GM12864 (cell line): ENCODE measurements around the gene ACTL7B.

Source experiments
- DNase-seq: peaks from one replicate; pipeline ENCODE4 v3.0.0-alpha.2; 2011; ENCODE audit warnings: low read depth
- H3K4me3 ChIP-seq: 2 replicates; pipeline ENCODE4 v1.5.1; 2011; ENCODE audit warnings: mild to moderate bottlenecking, low read depth, low read length, control low read depth
- CTCF ChIP-seq: IDR thresholded peaks from 2 replicates; pipeline ENCODE4 v1.5.1; 2011; ENCODE audit warnings: low read depth, mild to moderate bottlenecking, moderate library complexity, low read length, control low read depth, inconsistent platforms; ENCODE audit errors: missing control alignments

Gene ACTL7B

GRCh38 chr9:108867829-108868228, 12.0 kb upstream of the ACTL7B start:
- no peak overlapping the region for H3K4me3 ChIP-seq
- TF ChIP-seq CTCF: no peak

GRCh38 chr9:108867116-108867515, 11.3 kb upstream of the ACTL7B start:
- no peak for DNase-seq
- no peak for TF ChIP-seq CTCF
- no peak overlapping the region for H3K4me3 ChIP-seq

More at GRCh38 chr9:108867829-108868228, 12.0 kb upstream of the ACTL7B start:
- no peak for DNase-seq

- H3K4me3 ChIP-seq: no peak overlapping the region
- DNase-seq: no peak
- no peak for TF ChIP-seq CTCF
Measured at GRCh38 chr9:108866001-108866420, 10.2 kb upstream of the ACTL7B start.

GRCh38 chr9:108865037-108865436, 9.3 kb upstream of the ACTL7B start:
- TF ChIP-seq CTCF: no peak
- no peak for DNase-seq
- H3K4me3 ChIP-seq: no peak overlapping the region

GRCh38 chr9:108864446-108864845, 8.7 kb upstream of the ACTL7B start:
- no peak for DNase-seq
- peak; percentile 15 for TF ChIP-seq CTCF
- no peak overlapping the region for H3K4me3 ChIP-seq

- DNase-seq: no peak
- H3K4me3 ChIP-seq: no peak overlapping the region
- TF ChIP-seq CTCF: no peak
Measured at GRCh38 chr9:108863891-108864290, 8.1 kb upstream of the ACTL7B start.

- no peak for TF ChIP-seq CTCF
- no peak for DNase-seq
- H3K4me3 ChIP-seq: no peak within 1 kb of the TSS
Measured at GRCh38 chr9:108861997-108862396, 6.2 kb upstream of the ACTL7B start, which contains the start of gene ACTL7A. Gene ACTL7A (plus strand): TSS chr9:108862266. CDS start chr9:108862323, 57 bp downstream.
